K562 (cell line): ENCODE results near the gene SYNJ2. TPM values are rescaled to one million over a fixed set of nuclear protein-coding genes. Genes with fewer than 3 reads are reported as not detected.

Experiments
- ARID4B ChIP-seq: sonication (generic); formaldehyde crosslinking; IDR thresholded peaks from 2 replicates; pipeline ENCODE4 v1.8.0; 2022; ENCODE audit warnings: mild to moderate bottlenecking, missing genetic modification reagents
- BDP1 ChIP-seq: IDR thresholded peaks from 3 replicates; pipeline ENCODE4 v1.6.1; 2011; ENCODE audit not compliant: insufficient read length, insufficient read depth
- ELF2 ChIP-seq: fragments of 250-450 bp; sonication (Bioruptor Pico); IDR thresholded peaks from 2 replicates; pipeline ENCODE4 v1.5.0; 2021; ENCODE audit warnings: mild to moderate bottlenecking
- GTF2B ChIP-seq: IDR thresholded peaks from 2 replicates; pipeline ENCODE4 v1.6.1; 2011; ENCODE audit not compliant: insufficient read length; ENCODE audit errors: extremely low read depth
- HSF4 ChIP-seq: fragments of 250-450 bp; sonication (Bioruptor Pico); IDR thresholded peaks from 2 replicates; pipeline ENCODE4 v2.1.2; 2022; ENCODE audit warnings: mild to moderate bottlenecking, moderate library complexity, borderline replicate concordance
- KDM2B ChIP-seq: fragments of 250-450 bp; sonication (Bioruptor Pico); IDR thresholded peaks from 2 replicates; pipeline ENCODE4 v1.8.0; 2021; ENCODE audit warnings: mild to moderate bottlenecking, moderate library complexity
- PHF21A ChIP-seq: fragments of 450-650 bp; IDR thresholded peaks from 2 replicates; pipeline ENCODE4 v1.6.1; 2017; ENCODE audit warnings: low read depth, borderline replicate concordance
- RBM25 ChIP-seq: fragments of 200-400 bp; formaldehyde crosslinking; IDR thresholded peaks from 2 replicates; pipeline ENCODE4 v1.6.1; 2018; ENCODE audit warnings: low read length, low read depth, moderate library complexity; ENCODE audit not compliant: severe bottlenecking
- SIX5 ChIP-seq, 2 experiments: IDR thresholded peaks; 2 replicates each; pipeline ENCODE4 v1.6.1; 2011; ENCODE audit warnings: low read length in 2 of 2, borderline replicate concordance in 1 of 2, low read depth in 1 of 2, mild to moderate bottlenecking in 1 of 2, moderate library complexity in 1 of 2; ENCODE audit not compliant: insufficient read depth in 1 of 2
- SMAD1 ChIP-seq: fragments of 150-350 bp; IDR thresholded peaks from 2 replicates; pipeline ENCODE4 v1.6.1; 2014; ENCODE audit warnings: low read length, low read depth; ENCODE audit not compliant: partially characterized antibody
- SMC3 ChIP-seq: conservative IDR thresholded peaks from 2 replicates; pipeline ENCODE4 v1.6.1; 2011; ENCODE audit warnings: low read depth, low read length, improper control_type of control experiment; ENCODE audit not compliant: insufficient read depth
- SRF ChIP-seq, 2 experiments: fragments of 250-450, 450-650 bp in 1 of 2; sonication (Bioruptor Pico) in 1 of 2; sonication (generic) in 1 of 2; formaldehyde crosslinking; IDR thresholded peaks; 2 replicates each; pipeline versions ENCODE4 v1.5.0 to v1.5.1; 2020 to 2022; ENCODE audit warnings: mild to moderate bottlenecking in 1 of 2, missing genetic modification reagents in 1 of 2
- STAG1 ChIP-seq: sonication (generic); formaldehyde crosslinking; IDR thresholded peaks from 2 replicates; pipeline ENCODE4 v1.5.0; 2020; ENCODE audit warnings: missing genetic modification reagents, borderline replicate concordance
- TAF1 ChIP-seq: IDR thresholded peaks from 2 replicates; pipeline ENCODE4 v1.6.1; 2011; ENCODE audit warnings: mild to moderate bottlenecking, low read length, moderate library complexity; ENCODE audit not compliant: insufficient read depth, control insufficient read depth, severe bottlenecking; ENCODE audit errors: extremely low read depth
- TBL1XR1 ChIP-seq, 2 experiments: IDR thresholded peaks; 2 replicates each; pipeline ENCODE4 v1.6.1; 2012; ENCODE audit warnings: improper control_type of control experiment in 2 of 2, low read length in 2 of 2, mild to moderate bottlenecking in 1 of 2
- YBX1 ChIP-seq: fragments of 450-650 bp; IDR thresholded peaks from 2 replicates; pipeline ENCODE4 v1.7.1; 2016; ENCODE audit warnings: mild to moderate bottlenecking
- ZNF121 ChIP-seq: sonication (generic); formaldehyde crosslinking; conservative IDR thresholded peaks from 2 replicates; pipeline ENCODE4 v1.8.0; 2022; ENCODE audit warnings: missing genetic modification reagents
- ZNF140 ChIP-seq: fragments of 250-450 bp; sonication (Bioruptor Pico); IDR thresholded peaks from 2 replicates; pipeline ENCODE4 v1.8.0; 2021; ENCODE audit warnings: moderate library complexity, mild to moderate bottlenecking, inconsistent platforms
- ZNF24 ChIP-seq: fragments of 450-650 bp; IDR thresholded peaks from 2 replicates; pipeline ENCODE4 v1.6.1; 2016
- ZNF274 ChIP-seq: IDR thresholded peaks from 2 replicates; pipeline ENCODE4 v1.6.1; 2011; ENCODE audit warnings: low read depth, mild to moderate bottlenecking, low read length, moderate library complexity, borderline replicate concordance
- ZNF398 ChIP-seq: fragments of 250-450 bp; sonication (Bioruptor Pico); IDR thresholded peaks from 2 replicates; pipeline ENCODE4 v1.8.0; 2021; ENCODE audit warnings: moderate library complexity, mild to moderate bottlenecking, inconsistent platforms
- polyA plus RNA-seq, 8 experiments: library from polyadenylated mRNA; depleted of rRNA in 4 of 8; stranded (reverse) in 5 of 8; unstranded in 3 of 8; fragments of >200 nt; fragmentation: Nextera tagmentation in 2 of 8; fragmentation: Illumina TruSeq in 1 of 8; extraction: Ambion mirVana in 2 of 8; extraction: Trizol in 1 of 8; gene quantifications; 2 replicates each; pipeline versions ENCODE4 v1.2.1 to v1.2.3, GENCODE V29; 2011 to 2014; ENCODE audit warnings: inconsistent platforms in 1 of 8, missing spikeins in 1 of 8
- total RNA-seq, 7 experiments: library from RNA; depleted of rRNA in 6 of 7; stranded (reverse); fragments of >200 nt in 6 of 7; fragmentation: Illumina TruSeq in 2 of 7; extraction: Trizol in 2 of 7; gene quantifications; 2 replicates each; pipeline versions ENCODE4 v1.2.1 to v1.2.3, GENCODE V29; 2011 to 2021; ENCODE audit warnings: low replicate concordance in 1 of 7

The SYNJ2 gene
- total and polyA plus RNA-seq, 9 of the 15 experiments (the other 6 are each of a cell fraction or from before 2014, with no cell fraction given): 3.0 to 27.7 (median 17.8) TPM

- TF ChIP-seq TBL1XR1 (IDR thresholded peaks at IDR 0.05; ENCODE audit: low read length in 2 of 2) (no peak), ZNF121 (CRISPR knock-in tag) (no peak), ZNF274 (no peak), STAG1 (no peak), SRF (CRISPR knock-in tag; IDR thresholded peaks at IDR 0.05) (no peak), TAF1 (no peak), ZNF24 (no peak), HSF4 (CRISPR knock-in tag) (no peak), ZNF398 (CRISPR knock-in tag) (no peak), YBX1 (no peak), ELF2 (no peak), ZNF140 (no peak), SMAD1 (no peak), KDM2B (CRISPR knock-in tag) (no peak), SIX5 (IDR thresholded peaks at IDR 0.05; ENCODE audit: borderline replicate concordance in 1 of 2, insufficient read depth in 1 of 2, low read depth in 1 of 2, low read length in 2 of 2) (no peak), ARID4B (no peak), BDP1 (no peak), SMC3 (no peak), PHF21A (no peak), GTF2B (no peak), RBM25 (no peak)
Observed at GRCh38 chr6:158031381-158032353, 50.0 kb downstream of the SYNJ2 start (continued).
